ENCODE results near the gene ZGLP1.

Gene ZGLP1

DNA sequence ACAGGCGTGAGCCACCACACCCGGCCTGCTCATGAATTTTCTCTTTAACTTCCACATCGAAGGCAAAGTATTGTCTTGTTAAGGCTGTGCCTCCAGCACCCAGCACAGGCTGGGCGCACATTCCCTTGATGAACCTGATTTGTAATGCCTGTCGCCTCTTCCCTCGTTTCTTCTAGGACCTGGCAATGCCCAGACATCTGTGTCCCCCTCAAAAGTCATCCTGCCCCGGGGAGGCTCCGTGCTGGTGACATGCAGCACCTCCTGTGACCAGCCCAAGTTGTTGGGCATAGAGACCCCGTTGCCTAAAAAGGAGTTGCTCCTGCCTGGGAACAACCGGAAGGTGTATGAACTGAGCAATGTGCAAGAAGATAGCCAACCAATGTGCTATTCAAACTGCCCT, 35.0 kb downstream of the ZGLP1 start:
- no peak for DNase-seq

DNA sequence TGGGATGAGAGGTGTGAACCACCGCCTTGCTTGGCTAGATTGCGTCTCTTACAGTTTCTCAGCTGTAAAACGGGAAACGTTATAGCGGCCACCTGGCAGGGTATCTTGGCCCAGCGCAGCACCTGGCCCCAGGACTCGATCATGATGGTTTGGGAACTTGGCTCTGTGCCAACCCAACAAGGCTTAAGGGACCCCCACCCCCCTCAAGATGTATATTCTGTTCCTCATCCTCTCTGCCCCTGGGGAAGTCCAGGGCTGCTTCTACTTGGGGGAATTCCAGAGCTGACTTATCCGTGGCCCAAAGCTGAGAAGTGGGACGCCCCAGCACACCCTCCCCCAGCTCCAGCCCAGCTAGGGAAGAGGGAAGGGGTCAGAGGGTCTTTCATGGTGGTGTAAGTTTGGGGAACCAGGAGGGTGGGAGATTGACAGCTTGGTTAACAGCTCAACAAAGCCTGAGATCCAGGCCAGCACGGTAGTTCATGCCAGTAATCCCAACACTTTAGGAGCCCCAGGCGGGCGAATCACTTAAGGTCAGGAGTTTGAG, 38.0 kb downstream of the ZGLP1 start:
- DNase-seq, result peak; percentile 91

DNA sequence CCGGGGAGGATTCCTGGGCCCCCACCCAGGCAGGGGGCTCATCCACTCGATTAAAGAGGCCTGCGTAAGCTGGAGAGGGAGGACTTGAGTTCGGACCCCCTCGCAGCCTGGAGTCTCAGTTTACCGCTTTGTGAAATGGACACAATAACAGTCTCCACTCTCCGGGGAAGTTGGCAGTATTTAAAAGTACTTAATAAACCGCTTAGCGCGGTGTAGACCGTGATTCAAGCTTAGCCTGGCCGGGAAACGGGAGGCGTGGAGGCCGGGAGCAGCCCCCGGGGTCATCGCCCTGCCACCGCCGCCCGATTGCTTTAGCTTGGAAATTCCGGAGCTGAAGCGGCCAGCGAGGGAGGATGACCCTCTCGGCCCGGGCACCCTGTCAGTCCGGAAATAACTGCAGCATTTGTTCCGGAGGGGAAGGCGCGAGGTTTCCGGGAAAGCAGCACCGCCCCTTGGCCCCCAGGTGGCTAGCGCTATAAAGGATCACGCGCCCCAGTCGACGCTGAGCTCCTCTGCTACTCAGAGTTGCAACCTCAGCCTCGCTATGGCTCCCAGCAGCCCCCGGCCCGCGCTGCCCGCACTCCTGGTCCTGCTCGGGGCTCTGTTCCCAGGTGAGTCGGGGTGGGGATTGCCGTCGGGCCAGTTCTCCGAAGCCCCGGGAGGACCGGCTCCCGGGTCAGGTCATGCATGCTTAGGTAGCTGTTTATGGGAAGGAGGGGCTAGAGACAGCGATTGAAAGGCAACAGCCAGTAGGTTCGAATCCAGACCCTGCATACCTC, 38.8 kb downstream of the ZGLP1 start, which contains the start of gene ICAM1:
TSS of gene ICAM1 (plus strand) at position 505 of the 779 bp plus-strand sequence. CDS start at position 545, 40 bp downstream.
- DNase-seq, result peak; percentile 99

DNA sequence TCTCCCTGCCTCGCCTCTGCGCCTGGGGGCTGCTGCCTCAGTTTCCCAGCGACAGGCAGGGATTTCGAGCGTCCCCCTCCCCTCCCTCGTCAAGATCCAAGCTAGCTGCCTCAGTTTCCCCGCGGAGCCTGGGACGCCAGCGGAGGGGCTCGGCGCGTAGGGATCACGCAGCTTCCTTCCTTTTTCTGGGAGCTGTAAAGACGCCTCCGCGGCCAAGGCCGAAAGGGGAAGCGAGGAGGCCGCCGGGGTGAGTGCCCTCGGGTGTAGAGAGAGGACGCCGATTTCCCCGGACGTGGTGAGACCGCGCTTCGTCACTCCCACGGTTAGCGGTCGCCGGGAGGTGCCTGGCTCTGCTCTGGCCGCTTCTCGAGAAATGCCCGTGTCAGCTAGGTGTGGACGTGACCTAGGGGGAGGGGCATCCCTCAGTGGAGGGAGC, 39.4 kb downstream of the ZGLP1 start:
- DNase-seq, result peak; percentile 98

DNA sequence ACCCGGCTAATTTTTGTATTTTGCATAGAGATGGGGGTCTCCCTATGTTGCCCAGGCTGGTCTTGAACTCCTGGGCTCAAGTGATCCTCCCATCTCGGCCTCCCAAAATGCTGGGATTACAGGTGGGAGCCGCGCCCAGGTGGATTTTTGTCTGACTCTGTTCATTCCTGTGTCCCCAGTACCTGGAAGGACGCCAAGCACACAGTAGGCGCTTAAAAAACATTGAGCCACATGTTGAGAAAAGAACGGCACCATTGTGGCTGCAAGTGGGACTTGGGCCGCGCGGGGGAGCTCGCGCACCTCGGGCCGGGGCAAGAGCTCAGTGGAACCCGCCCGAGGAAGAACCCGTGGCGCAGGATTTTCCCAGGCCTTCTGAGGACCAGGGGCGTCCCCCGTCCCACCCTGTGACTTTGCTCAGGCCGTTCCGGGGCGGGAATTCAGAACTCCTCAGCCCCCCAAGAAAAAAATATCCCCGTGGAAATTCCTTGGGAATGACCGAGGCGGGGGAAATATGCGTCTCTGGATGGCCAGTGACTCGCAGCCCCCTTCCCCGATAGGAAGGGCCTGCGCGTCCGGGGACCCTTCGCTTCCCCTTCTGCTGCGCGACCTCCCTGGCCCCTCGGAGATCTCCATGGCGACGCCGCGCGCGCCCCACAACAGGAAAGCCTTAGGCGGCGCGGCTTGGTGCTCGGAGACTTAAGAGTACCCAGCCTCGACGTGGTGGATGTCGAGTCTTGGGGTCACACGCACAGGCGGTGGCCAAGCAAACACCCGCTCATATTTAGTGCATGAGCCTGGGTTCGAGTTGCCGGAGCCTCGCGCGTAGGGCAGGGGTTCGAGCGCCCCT, 40.1 kb downstream of the ZGLP1 start:
- DNase-seq, result peak; percentile 95

DNA sequence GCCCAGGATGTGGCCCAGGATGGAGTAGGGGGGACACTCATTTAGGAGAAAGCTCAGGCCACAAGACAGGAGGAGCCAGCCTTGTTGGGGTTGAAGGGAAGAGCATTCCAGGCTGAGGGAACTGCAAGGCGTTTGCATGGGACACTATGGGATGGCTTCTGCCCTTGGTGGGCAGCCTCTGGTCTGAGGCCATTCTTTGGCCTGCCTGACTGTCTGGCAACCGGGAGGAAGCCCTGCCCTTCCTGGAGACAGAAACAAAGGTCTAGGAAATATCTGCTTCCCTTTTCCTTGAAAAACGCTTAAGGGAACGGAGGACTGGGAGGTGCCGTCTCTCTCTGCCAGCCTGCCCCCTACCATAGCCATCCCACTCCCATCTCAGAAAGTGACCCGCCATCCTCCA, 41.5 kb downstream of the ZGLP1 start:
- DNase-seq, result no peak

DNA sequence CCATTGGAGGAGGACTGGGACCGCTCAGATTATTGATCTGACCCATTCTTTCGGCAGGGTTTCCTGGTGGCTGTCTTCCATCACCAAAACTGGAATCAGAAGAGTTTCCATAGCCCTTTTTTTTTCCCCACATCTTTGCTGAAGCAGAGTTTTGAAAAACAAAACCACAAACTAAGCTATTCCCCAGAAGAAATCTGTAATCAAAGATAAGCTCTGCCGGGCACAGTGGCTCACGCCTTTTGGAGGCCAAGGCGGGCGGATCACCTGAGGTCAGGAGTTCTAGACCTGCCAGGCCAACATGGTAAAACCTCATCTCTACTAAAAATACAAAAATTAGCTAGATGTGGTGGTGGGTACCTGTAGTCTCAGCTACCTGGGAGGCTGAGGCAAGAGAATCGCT, 42.9 kb downstream of the ZGLP1 start:
- no peak for DNase-seq

DNA sequence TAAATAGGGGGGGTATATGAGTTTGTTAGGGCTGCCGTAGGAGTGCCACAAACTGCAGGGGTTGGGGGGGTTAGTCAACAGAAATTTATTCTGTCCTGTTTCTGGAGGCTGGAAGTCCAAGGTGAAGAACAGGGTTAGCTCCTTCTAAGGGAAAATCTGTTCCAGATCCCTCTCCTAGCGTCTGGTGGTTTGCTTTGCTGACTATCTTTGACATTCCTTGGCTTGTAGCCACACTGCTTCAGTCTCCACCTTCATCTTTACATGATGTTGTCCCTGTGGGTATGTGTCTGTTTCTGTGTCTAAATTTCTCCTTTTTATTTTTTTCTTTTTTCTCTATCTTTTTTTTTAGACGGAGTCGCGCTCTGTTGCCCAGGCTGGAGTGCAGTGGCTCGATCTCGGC, 46.8 kb downstream of the ZGLP1 start:
- no peak for DNase-seq

DNA sequence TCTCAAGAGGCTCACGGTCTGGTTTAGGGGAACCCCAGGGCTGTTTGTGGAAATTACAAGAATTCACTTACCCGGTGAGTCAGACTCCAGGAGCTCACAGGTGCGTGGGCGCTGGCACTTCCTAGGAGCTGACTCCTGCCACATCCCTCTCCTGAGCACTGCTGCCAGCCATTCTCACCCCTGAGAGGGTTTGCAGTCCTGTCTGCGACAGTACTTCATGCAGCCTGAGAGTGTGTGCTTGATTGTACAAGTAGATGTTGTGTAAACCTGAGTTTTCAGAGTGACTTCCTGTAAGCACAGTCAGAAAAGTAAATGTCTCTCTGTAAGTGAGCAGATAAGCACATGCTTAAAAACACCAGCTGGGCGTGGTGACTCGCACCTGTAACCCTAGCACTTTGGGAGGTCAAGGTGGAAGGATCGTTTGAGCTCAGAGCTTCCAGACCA, 49.5 kb downstream of the ZGLP1 start:
- peak; percentile 33 for DNase-seq

DNA sequence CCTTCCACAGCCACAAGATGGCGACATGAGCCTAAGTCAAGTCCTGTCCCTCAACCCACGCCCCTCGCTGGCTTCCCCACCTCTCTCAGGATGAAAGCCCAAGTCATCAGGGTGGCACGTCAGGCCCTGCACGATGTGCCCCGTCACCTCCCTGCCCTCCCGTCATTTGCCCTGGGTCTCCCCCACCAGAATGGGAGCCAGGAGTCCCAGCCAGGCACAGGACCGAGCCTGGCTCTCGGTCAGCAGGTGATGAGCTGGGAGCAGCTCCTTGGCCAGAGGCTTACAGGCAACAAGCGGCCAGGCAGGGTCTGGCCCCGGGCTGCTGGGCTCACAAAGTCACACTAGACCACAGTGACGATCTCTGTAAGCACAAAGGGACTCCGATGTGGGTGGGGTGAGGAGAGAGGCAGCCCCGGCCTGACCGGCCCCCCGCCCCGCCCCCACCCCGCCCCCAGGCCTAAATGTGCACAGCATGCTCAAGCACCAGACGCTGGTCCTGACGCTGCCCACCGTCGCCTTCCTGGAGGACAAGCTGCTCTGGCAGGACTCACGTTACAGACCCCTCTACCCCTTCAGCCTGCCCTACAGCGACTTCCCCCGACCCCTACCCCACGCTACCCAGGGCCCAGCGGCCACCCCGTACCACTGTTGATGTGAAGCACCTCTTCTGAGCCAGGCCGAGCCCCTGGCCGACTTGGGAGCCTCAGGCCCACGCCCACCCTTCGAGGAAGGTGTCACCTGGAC, 50.3 kb downstream of the ZGLP1 start:
- peak; percentile 93 for DNase-seq

DNA sequence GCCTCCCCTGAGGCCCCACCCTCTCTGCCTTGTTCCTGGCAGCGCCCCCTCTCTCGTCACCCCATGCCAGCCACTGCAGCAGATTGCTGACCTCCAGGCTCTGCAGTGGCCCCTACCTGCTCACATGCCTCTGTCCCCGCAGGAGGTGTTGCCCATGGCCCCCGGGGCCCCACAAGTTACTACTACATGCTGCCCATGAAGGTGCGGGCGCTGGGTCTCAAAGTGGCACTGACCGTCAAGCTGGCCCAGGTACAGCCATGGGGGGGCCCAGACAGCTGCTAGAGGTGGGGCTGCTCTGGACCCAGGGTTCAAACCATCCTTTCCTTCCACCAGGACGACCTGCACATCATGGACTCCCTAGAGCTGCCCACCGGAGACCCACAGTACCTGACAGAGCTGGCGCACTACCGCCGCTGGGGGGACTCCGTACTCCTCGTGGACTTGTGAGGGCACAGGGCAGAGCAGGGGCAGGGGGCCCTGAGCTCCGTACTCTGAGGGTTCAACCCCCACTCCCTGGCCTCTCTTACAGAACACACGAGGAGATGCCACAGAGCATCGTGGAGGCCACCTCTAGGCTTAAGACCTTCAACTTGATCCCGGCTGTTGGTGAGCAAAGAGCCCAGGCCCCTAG, 51.4 kb downstream of the ZGLP1 start:
- no peak for DNase-seq

DNA sequence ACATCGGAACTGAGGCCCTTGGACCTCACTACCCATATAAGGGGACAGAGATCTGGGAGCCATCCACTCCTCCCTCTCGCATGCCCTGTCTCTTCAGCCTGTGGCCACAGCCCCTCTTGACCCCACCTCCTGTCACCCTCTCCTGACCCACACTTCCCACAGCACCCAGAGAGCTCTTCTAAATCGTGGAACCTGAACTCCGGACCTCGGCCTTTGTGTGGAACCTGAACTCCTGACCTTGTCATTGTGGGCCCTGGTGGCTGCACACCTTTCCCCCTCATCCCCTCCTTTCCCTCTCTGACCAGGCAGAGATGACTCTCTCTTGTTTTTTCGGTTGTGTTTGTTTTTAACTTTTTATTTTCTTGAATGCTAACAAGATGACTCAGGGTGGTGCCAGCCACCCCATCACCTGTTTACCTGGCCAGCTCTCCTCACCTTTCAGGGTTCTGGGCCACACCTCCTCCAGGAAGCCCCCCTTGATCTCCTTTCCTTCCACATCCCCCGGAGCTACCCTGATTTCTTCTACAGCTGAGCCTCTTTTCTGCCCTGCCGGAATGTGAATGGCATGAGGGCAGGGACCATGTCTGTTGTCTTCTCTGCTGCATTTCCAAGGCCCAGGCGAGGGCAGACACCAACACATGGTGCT, 52.5 kb downstream of the ZGLP1 start:
- no peak for DNase-seq

DNA sequence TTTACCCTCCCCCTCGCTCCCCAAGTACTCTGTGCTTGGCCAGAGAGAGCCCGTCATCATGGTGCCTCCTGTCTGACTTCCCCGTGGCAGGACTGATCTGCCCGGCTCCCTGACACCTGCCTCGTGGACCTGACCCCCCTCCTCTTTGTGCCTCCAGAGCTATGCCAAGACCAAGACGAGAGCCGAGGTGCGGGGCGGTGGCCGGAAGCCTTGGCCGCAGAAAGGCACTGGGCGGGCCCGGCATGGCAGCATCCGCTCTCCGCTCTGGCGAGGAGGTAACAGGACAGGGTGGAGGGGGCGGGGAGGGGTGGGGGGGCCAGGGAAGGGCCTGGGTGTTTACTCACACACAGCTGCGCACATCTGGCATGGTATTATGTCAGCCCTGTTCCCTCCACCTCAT, 53.1 kb downstream of the ZGLP1 start:
- DNase-seq, result no peak

DNA sequence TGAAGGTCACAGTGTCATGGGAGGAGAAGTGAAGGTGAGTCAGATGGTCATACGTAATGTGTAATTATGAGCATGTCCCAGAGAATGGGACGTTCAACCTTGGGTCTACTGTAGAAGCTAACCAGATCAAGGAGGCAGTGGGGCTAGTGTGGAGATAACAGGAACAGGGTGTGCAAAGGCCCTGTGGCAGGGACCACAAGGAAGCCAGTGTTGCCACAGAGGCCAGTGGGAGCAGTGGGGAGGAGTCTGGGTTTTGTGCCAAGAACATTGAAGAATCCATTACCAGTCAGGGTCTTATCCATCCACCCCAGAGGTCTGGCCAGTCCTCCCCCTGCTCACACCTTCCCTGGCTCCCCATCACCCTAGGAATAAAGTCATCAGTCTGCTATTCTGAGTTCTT, 54.3 kb downstream of the ZGLP1 start:
- no peak for DNase-seq

Measured in inflammatory macrophage treated with lipopolysaccharide for 4 hours (primary cell).